Spleen (tissue), 7 donors: Measurements from ENCODE around the gene ALAD.

ENCODE experiments used
- POLR2A ChIP-seq, 3 donors: fragments of 450-650 bp; IDR thresholded peaks; one replicate each; pipeline ENCODE4 v1.5.1; 2017; ENCODE audit warnings: antibody characterized with exemption in 3 of 3, mild to moderate bottlenecking in 1 of 3
- TF ChIP-seq, protein P1 (sequence below), 11 experiments: fragments of 200-600 bp in 7 of 11; fragments of 450-650 bp in 4 of 11; sonication (generic) in 4 of 11; IDR thresholded peaks in 8 of 11; conservative IDR thresholded peaks in 3 of 11; 1 replicate in 7 of 11; 2 replicates in 4 of 11; pipeline versions ENCODE4 v1.4.0 to v1.8.0; 2016 to 2021; ENCODE audit warnings: antibody characterized with exemption in 11 of 11, inconsistent platforms in 4 of 11, mild to moderate bottlenecking in 1 of 11
- donor health status: DM: no; HTN: no; CAD: no; lungs with moderate emphysema.
- donor health status: DM: no; HTN: no; CAD: no.
- donor health status: DM: no; HTN: no; CAD: no.

DNA sequence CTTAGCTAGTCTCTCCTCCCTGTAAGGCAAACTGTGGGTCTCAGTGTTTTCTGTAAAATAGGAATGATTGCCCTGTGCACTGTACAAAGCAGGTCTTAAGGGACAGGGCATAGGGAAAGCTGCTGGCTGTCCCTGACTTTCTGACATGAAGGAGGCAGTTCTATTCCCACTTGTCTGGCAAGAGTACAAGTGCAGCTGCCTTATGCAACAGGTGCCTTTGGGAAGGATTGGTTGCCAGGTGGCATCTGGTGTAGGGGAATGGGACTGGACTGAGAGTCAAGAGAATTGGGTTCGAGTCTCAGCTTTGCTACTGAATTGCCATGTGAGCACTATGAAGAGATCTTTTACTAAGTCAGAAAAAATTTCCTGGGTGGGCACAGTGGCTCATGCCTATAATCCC is 41.7 kb downstream of the ALAD start:
- TF ChIP-seq, protein P1, sequence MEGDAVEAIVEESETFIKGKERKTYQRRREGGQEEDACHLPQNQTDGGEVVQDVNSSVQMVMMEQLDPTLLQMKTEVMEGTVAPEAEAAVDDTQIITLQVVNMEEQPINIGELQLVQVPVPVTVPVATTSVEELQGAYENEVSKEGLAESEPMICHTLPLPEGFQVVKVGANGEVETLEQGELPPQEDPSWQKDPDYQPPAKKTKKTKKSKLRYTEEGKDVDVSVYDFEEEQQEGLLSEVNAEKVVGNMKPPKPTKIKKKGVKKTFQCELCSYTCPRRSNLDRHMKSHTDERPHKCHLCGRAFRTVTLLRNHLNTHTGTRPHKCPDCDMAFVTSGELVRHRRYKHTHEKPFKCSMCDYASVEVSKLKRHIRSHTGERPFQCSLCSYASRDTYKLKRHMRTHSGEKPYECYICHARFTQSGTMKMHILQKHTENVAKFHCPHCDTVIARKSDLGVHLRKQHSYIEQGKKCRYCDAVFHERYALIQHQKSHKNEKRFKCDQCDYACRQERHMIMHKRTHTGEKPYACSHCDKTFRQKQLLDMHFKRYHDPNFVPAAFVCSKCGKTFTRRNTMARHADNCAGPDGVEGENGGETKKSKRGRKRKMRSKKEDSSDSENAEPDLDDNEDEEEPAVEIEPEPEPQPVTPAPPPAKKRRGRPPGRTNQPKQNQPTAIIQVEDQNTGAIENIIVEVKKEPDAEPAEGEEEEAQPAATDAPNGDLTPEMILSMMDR (IDR thresholded peaks at IDR 0.05 in 8 of 11, conservative IDR thresholded peaks at IDR 0.05 in 3 of 11): no peak
- TF ChIP-seq POLR2A (IDR thresholded peaks at IDR 0.05): no peak
